HepG2 (cell line): ENCODE results near the gene SLC23A2. TPM values are rescaled to one million over a fixed set of nuclear protein-coding genes. Genes with fewer than 3 reads are reported as not detected.
A peak's percentile ranks its signal among the peaks of the same experiment; 100 is the strongest.
"Not testable (repeated sequence)": the region's sequence is repeated elsewhere in the genome, so short reads cannot be mapped to it uniquely, and the experiment has no call there.

ENCODE experiments used
- ARID5B ChIP-seq: IDR thresholded peaks from 2 replicates; pipeline ENCODE4 v1.4.0; 2020; ENCODE audit warnings: mild to moderate bottlenecking, missing genetic modification reagents
- CEBPG ChIP-seq: IDR thresholded peaks from 2 replicates; pipeline ENCODE4 v1.6.1; 2016
- EP300 ChIP-seq, 3 experiments: sonication (generic) in 1 of 3; formaldehyde crosslinking in 1 of 3; IDR thresholded peaks; 2 replicates each; pipeline versions ENCODE4 v1.5.1 to v1.6.1; 2011 to 2020; ENCODE audit warnings: low read depth in 2 of 3, low read length in 2 of 3, borderline replicate concordance in 1 of 3, improper control_type of control experiment in 1 of 3, mild to moderate bottlenecking in 1 of 3, missing genetic modification reagents in 1 of 3, moderate library complexity in 1 of 3
- FOSL1 ChIP-seq: sonication (generic); formaldehyde crosslinking; IDR thresholded peaks from 2 replicates; pipeline ENCODE4 v1.9.0; 2021; ENCODE audit warnings: missing genetic modification reagents, borderline replicate concordance
- FOSL2 ChIP-seq: sonication (generic); formaldehyde crosslinking; IDR thresholded peaks from 2 replicates; pipeline ENCODE4 v1.4.0; 2020; ENCODE audit warnings: missing genetic modification reagents
- FOXA3 ChIP-seq: IDR thresholded peaks from 2 replicates; pipeline ENCODE4 v1.6.1; 2016; ENCODE audit warnings: missing genetic modification reagents, missing compliant biosample characterization
- HDAC1 ChIP-seq: sonication (generic); formaldehyde crosslinking; IDR thresholded peaks from 2 replicates; pipeline ENCODE4 v1.5.1; 2020; ENCODE audit warnings: mild to moderate bottlenecking, missing genetic modification reagents
- HMG20A ChIP-seq: IDR thresholded peaks from 2 replicates; pipeline ENCODE4 v1.6.1; 2016; ENCODE audit warnings: borderline replicate concordance
- HNF4A ChIP-seq: sonication (generic); formaldehyde crosslinking; IDR thresholded peaks from 2 replicates; pipeline ENCODE4 v1.4.0; 2020; ENCODE audit warnings: missing genetic modification reagents
- JUND ChIP-seq: sonication (generic); formaldehyde crosslinking; IDR thresholded peaks from 2 replicates; pipeline ENCODE4 v1.8.0; 2022; ENCODE audit warnings: mild to moderate bottlenecking, missing genetic modification reagents
- KLF16 ChIP-seq, 2 experiments: sonication (generic) in 1 of 2; formaldehyde crosslinking in 1 of 2; IDR thresholded peaks; 2 replicates each; pipeline versions ENCODE4 v1.6.1 to v1.8.0; 2016 to 2023; ENCODE audit warnings: missing genetic modification reagents in 2 of 2, missing compliant biosample characterization in 1 of 2
- NR2F1 ChIP-seq, 2 experiments: fragments of 450-650 bp in 1 of 2; formaldehyde crosslinking in 1 of 2; IDR thresholded peaks; 2 replicates each; pipeline versions ENCODE4 v1.5.0 to v1.6.1; 2016 to 2020; ENCODE audit warnings: mild to moderate bottlenecking in 1 of 2, missing compliant biosample characterization in 1 of 2, missing genetic modification reagents in 1 of 2, moderate library complexity in 1 of 2
- NR2F6 ChIP-seq, 2 experiments: IDR thresholded peaks; 2 replicates each; pipeline ENCODE4 v1.6.1; 2016; ENCODE audit warnings: antibody characterized with exemption in 1 of 2, mild to moderate bottlenecking in 1 of 2
- PHF21A ChIP-seq: sonication (generic); formaldehyde crosslinking; IDR thresholded peaks from 2 replicates; pipeline ENCODE4 v1.5.0; 2020; ENCODE audit warnings: mild to moderate bottlenecking, missing genetic modification reagents
- SOX13 ChIP-seq, 3 experiments: fragments of 450-650 bp in 1 of 3; sonication (generic) in 1 of 3; formaldehyde crosslinking in 1 of 3; IDR thresholded peaks in 2 of 3; conservative IDR thresholded peaks in 1 of 3; 2 replicates each; pipeline versions ENCODE4 v1.5.0 to v1.6.1; 2016 to 2020; ENCODE audit warnings: antibody characterized with exemption in 1 of 3, mild to moderate bottlenecking in 1 of 3, missing compliant biosample characterization in 1 of 3, missing genetic modification reagents in 1 of 3, moderate library complexity in 1 of 3
- SOX5 ChIP-seq: IDR thresholded peaks from 2 replicates; pipeline ENCODE4 v1.6.1; 2016; ENCODE audit warnings: borderline replicate concordance
- SP5 ChIP-seq: IDR thresholded peaks from 2 replicates; pipeline ENCODE4 v1.6.1; 2016; ENCODE audit warnings: low read depth, borderline replicate concordance
- ZBTB4 ChIP-seq: sonication (generic); formaldehyde crosslinking; IDR thresholded peaks from 2 replicates; pipeline ENCODE4 v1.4.0; 2020; ENCODE audit warnings: missing genetic modification reagents, mild to moderate bottlenecking, borderline replicate concordance
- ZMYM2 ChIP-seq: sonication (generic); formaldehyde crosslinking; IDR thresholded peaks from 2 replicates; pipeline ENCODE4 v1.8.0; 2022; ENCODE audit warnings: mild to moderate bottlenecking, missing genetic modification reagents
- polyA plus RNA-seq, 8 experiments: library from polyadenylated mRNA; depleted of rRNA in 3 of 8; stranded (reverse) in 7 of 8; unstranded in 1 of 8; fragments of >200 nt; fragmentation: Illumina TruSeq in 4 of 8; extraction: Trizol in 4 of 8; gene quantifications; 2 replicates each; pipeline versions ENCODE4 v1.2.1 to v1.2.3, GENCODE V29; 2011 to 2016; ENCODE audit warnings: low read depth in 4 of 8, missing spikeins in 1 of 8, mixed read lengths in 1 of 8; ENCODE audit not compliant: insufficient read depth in 1 of 8
- total RNA-seq, 5 experiments: library from RNA; depleted of rRNA; stranded (reverse); fragments of >200 nt; fragmentation: Illumina TruSeq; extraction: Trizol; gene quantifications; 2 replicates each; pipeline ENCODE4 v1.2.3, GENCODE V29; 2016; ENCODE audit warnings: low read depth in 1 of 5

Gene SLC23A2
- total and polyA plus RNA-seq, 2 of the 13 experiments (the other 11 are each of a cell fraction or from before 2014, with no cell fraction given), result 42.2 to 51.2 TPM

GRCh38 chr20:5023171-5023570, 21.9 kb upstream of the SLC23A2 start (continued):
- TF ChIP-seq NR2F1 (CRISPR knock-in tag; IDR thresholded peaks at IDR 0.05) (peak; percentile 6 to 59; a peak in 1 of 4 replicates), NR2F6 (IDR thresholded peaks at IDR 0.05) (peak; percentile 45; the same call in 1 of the 2 replicates), NR2F6 (CRISPR knock-in tag; IDR thresholded peaks at IDR 0.05) (peak; percentile 69; the same call in 1 of the 2 replicates), PHF21A (peak; percentile 28; the same call in 1 of the 2 replicates), FOSL2 (CRISPR knock-in tag) (peak; percentile 97), ZBTB4 (0 out of 2 replicates have a peak, but pooled peaks have one; percentile 55), ZMYM2 (CRISPR knock-in tag) (0 out of 2 replicates have a peak, but pooled peaks have one; percentile 47), KLF16 (CRISPR knock-in tag; IDR thresholded peaks at IDR 0.05) (peak in 1 of 2 experiments; percentile 44; a peak in 1 of 4 replicates), SOX5 (CRISPR knock-in tag) (peak; percentile 68; the same call in 1 of the 2 replicates), HNF4A (CRISPR knock-in tag) (peak; percentile 53), FOXA3 (CRISPR knock-in tag) (peak; percentile 59; the same call in 1 of the 2 replicates), EP300 (IDR thresholded peaks at IDR 0.05; ENCODE audit: low read depth in 2 of 2, low read length in 2 of 2) (peak in 1 of 2 experiments; percentile 77; a peak in 2 of 4 replicates), EP300 (CRISPR knock-in tag; IDR thresholded peaks at IDR 0.05; ENCODE audit: borderline replicate concordance) (peak; percentile 38; the same call in 1 of the 2 replicates), SOX13 (CRISPR knock-in tag; conservative IDR thresholded peaks at IDR 0.05 in 1 of 2, IDR thresholded peaks at IDR 0.05 in 1 of 2) (peak in 1 of 2 experiments; percentile 85; a peak in 2 of 4 replicates), JUND (CRISPR knock-in tag) (peak; percentile 79; the same call in 1 of the 2 replicates), SP5 (CRISPR knock-in tag) (peak; percentile 22; the same call in 1 of the 2 replicates), HDAC1 (CRISPR knock-in tag) (peak; percentile 47; the same call in 1 of the 2 replicates), HMG20A (CRISPR knock-in tag) (peak; percentile 38; the same call in 1 of the 2 replicates), CEBPG (CRISPR knock-in tag) (peak; percentile 55), ARID5B (CRISPR knock-in tag) (peak; percentile 81), FOSL1 (peak; percentile 85; the same call in 1 of the 2 replicates)
- not testable (repeated sequence) for TF ChIP-seq SOX13 (IDR thresholded peaks at IDR 0.05)
